Trophoblast cell (in vitro differentiated cells and primary cell): Measurements from ENCODE around the gene PSMA7.

Experiments
- DNase-seq, 2 donors: peaks; one replicate each; pipeline ENCODE4 v3.0.0-alpha.2; 2016
- H2AFZ ChIP-seq: 2 replicates; pipeline ENCODE4 v1.6.1; 2013; ENCODE audit warnings: low read length, moderate library complexity, mild to moderate bottlenecking; ENCODE audit not compliant: insufficient read depth, poor library complexity
- H2AK5ac ChIP-seq: 2 replicates; pipeline ENCODE4 v1.6.1; 2013; ENCODE audit warnings: mild to moderate bottlenecking, low read length
- H2BK120ac ChIP-seq: 2 replicates; pipeline ENCODE4 v1.6.1; 2013; ENCODE audit warnings: low read length, mild to moderate bottlenecking, moderate library complexity; ENCODE audit not compliant: insufficient read depth, poor library complexity
- H2BK12ac ChIP-seq: 2 replicates; pipeline ENCODE4 v1.6.1; 2013; ENCODE audit warnings: mild to moderate bottlenecking, low read length, moderate library complexity
- H2BK5ac ChIP-seq: 2 replicates; pipeline ENCODE4 v1.6.1; 2013; ENCODE audit warnings: low read length, low read depth, moderate library complexity, mild to moderate bottlenecking; ENCODE audit not compliant: poor library complexity
- H3K14ac ChIP-seq: 2 replicates; pipeline ENCODE4 v1.6.1; 2013; ENCODE audit warnings: mild to moderate bottlenecking, low read length
- H3K18ac ChIP-seq: 2 replicates; pipeline ENCODE4 v1.6.1; 2013; ENCODE audit warnings: mild to moderate bottlenecking, low read length
- H3K23ac ChIP-seq: 2 replicates; pipeline ENCODE4 v1.6.1; 2013; ENCODE audit warnings: low read length
- H3K27ac ChIP-seq: 2 replicates; pipeline ENCODE4 v1.5.1; 2013; ENCODE audit warnings: low read depth, mild to moderate bottlenecking, inconsistent platforms, low read length, moderate library complexity
- H3K27me3 ChIP-seq: 2 replicates; pipeline ENCODE4 v1.6.1; 2013; ENCODE audit warnings: inconsistent platforms, mild to moderate bottlenecking, low read length, moderate library complexity; ENCODE audit not compliant: insufficient read depth
- H3K36me3 ChIP-seq, 2 experiments: 1 replicate in 1 of 2; 2 replicates in 1 of 2; pipeline ENCODE4 v1.6.1; 2013; ENCODE audit warnings: low read length in 2 of 2, mild to moderate bottlenecking in 2 of 2, moderate library complexity in 1 of 2; ENCODE audit not compliant: insufficient read depth in 2 of 2, control insufficient read depth in 1 of 2
- H3K4ac ChIP-seq: 2 replicates; pipeline ENCODE4 v1.6.1; 2013; ENCODE audit warnings: low read depth, mild to moderate bottlenecking, low read length, moderate library complexity
- H3K4me1 ChIP-seq, 2 experiments: 1 replicate in 1 of 2; 2 replicates in 1 of 2; pipeline ENCODE4 v1.6.1; 2013; ENCODE audit warnings: low read length in 2 of 2, mild to moderate bottlenecking in 2 of 2, moderate library complexity in 1 of 2; ENCODE audit not compliant: insufficient read depth in 2 of 2, control insufficient read depth in 1 of 2
- H3K4me2 ChIP-seq: 2 replicates; pipeline ENCODE4 v1.6.1; 2013; ENCODE audit warnings: inconsistent platforms, mild to moderate bottlenecking, low read length, moderate library complexity
- H3K4me3 ChIP-seq: 2 replicates; pipeline ENCODE4 v1.5.1; 2013; ENCODE audit warnings: mild to moderate bottlenecking, low read depth, low read length, inconsistent platforms
- H3K79me1 ChIP-seq: one replicate; pipeline ENCODE4 v1.6.1; 2013; ENCODE audit warnings: low read length
- H3K79me2 ChIP-seq: 2 replicates; pipeline ENCODE4 v1.6.1; 2013; ENCODE audit warnings: low read length, mild to moderate bottlenecking; ENCODE audit not compliant: control insufficient read depth, insufficient read depth, poor library complexity
- H3K9ac ChIP-seq: 2 replicates; pipeline ENCODE4 v1.6.1; 2013; ENCODE audit warnings: mild to moderate bottlenecking, low read length
- H3K9me3 ChIP-seq: 2 replicates; pipeline ENCODE4 v1.6.1; 2013; ENCODE audit warnings: low read depth, mild to moderate bottlenecking, control low read depth, inconsistent platforms, low read length; ENCODE audit not compliant: insufficient read depth
- H4K12ac ChIP-seq: 2 replicates; pipeline ENCODE4 v1.6.1; 2013; ENCODE audit warnings: low read depth, mild to moderate bottlenecking, low read length, moderate library complexity
- H4K8ac ChIP-seq: 2 replicates; pipeline ENCODE4 v1.6.1; 2013; ENCODE audit warnings: low read depth, mild to moderate bottlenecking, low read length, moderate library complexity
- H4K91ac ChIP-seq: one replicate; pipeline ENCODE4 v1.6.1; 2013; ENCODE audit warnings: low read depth, mild to moderate bottlenecking, low read length, moderate library complexity
- WGBS: extraction: QIAGEN DNeasy Blood & Tissue Kit; methylation state at CpG from one replicate; pipeline ENCODE4 v1.1.7; 2013; ENCODE audit warnings: missing lambda C conversion rate; ENCODE audit not compliant: insufficient read length, insufficient coverage; ENCODE audit errors: extremely low coverage; 5-methylcytosine and 5-hydroxymethylcytosine counted together

The PSMA7 gene

GRCh38 chr20:62139636-62140035 lies 3.6 kb downstream of the PSMA7 start:
- WGBS, result no CpG with 5 or more reads among the region's 13 CpGs

DNA sequence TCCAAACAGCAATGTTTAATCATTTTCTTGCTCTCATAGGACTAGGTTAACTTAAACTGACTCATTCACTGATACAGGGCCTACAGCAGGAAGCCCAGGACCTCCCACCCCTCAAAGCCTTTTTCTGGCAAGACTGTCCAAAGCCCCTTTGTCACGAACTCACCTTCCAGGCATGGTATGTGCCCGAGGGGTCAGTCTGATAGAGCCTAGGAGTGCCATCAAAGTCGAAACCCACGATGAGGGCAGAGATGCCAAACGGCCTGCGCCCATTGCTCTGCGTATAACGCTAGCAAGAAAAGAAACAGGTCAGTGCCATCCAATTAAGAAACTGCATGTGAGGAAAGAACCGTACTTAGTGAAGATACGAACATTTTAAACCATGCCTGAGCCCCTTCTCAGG lies 4.3 kb downstream of the PSMA7 start:
- no peak overlapping the region for H2AK5ac ChIP-seq
- H2BK5ac ChIP-seq, result no peak overlapping the region
- H3K23ac ChIP-seq, result no peak overlapping the region
- no peak overlapping the region for H3K18ac ChIP-seq
- H3K4ac ChIP-seq, result no peak overlapping the region
- H4K8ac ChIP-seq, result no peak overlapping the region
- WGBS, result no CpG with 5 or more reads among the region's 10 CpGs
- H3K79me2 ChIP-seq, result peaks cover 24% of the 10 kb centered on the region
- no peak overlapping the region for H2BK120ac ChIP-seq
- H3K27me3 ChIP-seq, result no peaks in the 10 kb centered on the region
- no peak overlapping the region for H3K4me2 ChIP-seq
- peaks cover 2% of the 10 kb centered on the region for H3K9me3 ChIP-seq
- DNase-seq, result no peak
- H3K27ac ChIP-seq, result no peak overlapping the region
- H3K4me1 ChIP-seq, result peaks cover 6 to 12% of the 10 kb centered on the region in 2 experiments
- H3K79me1 ChIP-seq, result peaks cover 7% of the 10 kb centered on the region
- H4K91ac ChIP-seq, result no peak overlapping the region
- no peak overlapping the region for H3K9ac ChIP-seq
- H2BK12ac ChIP-seq, result no peak overlapping the region
- H3K4me3 ChIP-seq, result no peak overlapping the region
- H3K14ac ChIP-seq, result no peak overlapping the region
- no peak overlapping the region for H2AFZ ChIP-seq
- no peak overlapping the region for H4K12ac ChIP-seq
- peaks cover 50 to 67% of the 10 kb centered on the region in 2 experiments for H3K36me3 ChIP-seq

More at GRCh38 chr20:62139636-62140035, 3.6 kb downstream of the PSMA7 start:
- no peak overlapping the region for H2AFZ ChIP-seq
- no peak overlapping the region for H3K4me2 ChIP-seq
- no peak overlapping the region for H3K14ac ChIP-seq
- peak overlapping the region; percentile 6 for H3K4ac ChIP-seq
- peaks cover 6 to 12% of the 10 kb centered on the region in 2 experiments for H3K4me1 ChIP-seq
- H3K27me3 ChIP-seq, result no peaks in the 10 kb centered on the region
- H2AK5ac ChIP-seq, result no peak overlapping the region
- no peak overlapping the region for H4K91ac ChIP-seq
- H2BK120ac ChIP-seq, result no peak overlapping the region
- no peak overlapping the region for H3K23ac ChIP-seq
- H4K8ac ChIP-seq, result no peak overlapping the region
- peaks cover 2% of the 10 kb centered on the region for H3K9me3 ChIP-seq
- H2BK5ac ChIP-seq, result no peak overlapping the region
- DNase-seq, result no peak
- no peak overlapping the region for H3K4me3 ChIP-seq
- H3K27ac ChIP-seq, result no peak overlapping the region
- H2BK12ac ChIP-seq, result no peak overlapping the region
- peaks cover 7% of the 10 kb centered on the region for H3K79me1 ChIP-seq
- H3K18ac ChIP-seq, result no peak overlapping the region
- H3K36me3 ChIP-seq, result peaks cover 46 to 62% of the 10 kb centered on the region in 2 experiments
- H4K12ac ChIP-seq, result no peak overlapping the region
- peaks cover 31% of the 10 kb centered on the region for H3K79me2 ChIP-seq
- no peak overlapping the region for H3K9ac ChIP-seq

- Histone ChIP-seq H3K14ac (no peak overlapping the region), H3K9me3 (peaks cover 2% of the 10 kb centered on the region), H3K18ac (no peak overlapping the region), H3K79me1 (peaks cover 5% of the 10 kb centered on the region), H2AK5ac (no peak overlapping the region), H3K9ac (no peak overlapping the region), H4K8ac (no peak overlapping the region), H3K36me3 (peaks cover 57 to 74% of the 10 kb centered on the region in 2 experiments), H2BK12ac (no peak overlapping the region), H4K12ac (no peak overlapping the region), H3K4me1 (peaks cover 6 to 12% of the 10 kb centered on the region in 2 experiments), H3K4ac (no peak overlapping the region), H3K23ac (no peak overlapping the region), H3K27ac (no peak overlapping the region), H2BK120ac (no peak overlapping the region), H3K27me3 (no peaks in the 10 kb centered on the region), H2BK5ac (no peak overlapping the region), H2AFZ (no peak overlapping the region), H3K79me2 (peaks cover 24% of the 10 kb centered on the region), H4K91ac (no peak overlapping the region), H3K4me3 (peak overlapping the region; percentile 26), H3K4me2 (no peak overlapping the region)
- WGBS, result 100% methylated on average over 2 of the region's 11 CpGs
- no peak for DNase-seq
Measured at GRCh38 chr20:62138204-62138543, 5.0 kb downstream of the PSMA7 start.

GRCh38 chr20:62137478-62138203 lies 5.6 kb downstream of the PSMA7 start:
- peaks cover 62 to 80% of the 10 kb centered on the region in 2 experiments for H3K36me3 ChIP-seq
- no peak overlapping the region for H2BK5ac ChIP-seq
- no peak overlapping the region for H4K8ac ChIP-seq
- H2AK5ac ChIP-seq, result no peak overlapping the region
- no peak overlapping the region for H2BK12ac ChIP-seq
- no peak overlapping the region for H4K91ac ChIP-seq
- H3K79me1 ChIP-seq, result no peaks in the 10 kb centered on the region
- DNase-seq, result no peak
- H3K4me3 ChIP-seq, result no peak overlapping the region
- WGBS, result no CpG with 5 or more reads among the region's 8 CpGs
- no peak overlapping the region for H3K9ac ChIP-seq
- peaks cover 2% of the 10 kb centered on the region for H3K9me3 ChIP-seq
- H2AFZ ChIP-seq, result no peak overlapping the region
- no peak overlapping the region for H2BK120ac ChIP-seq
- no peaks in the 10 kb centered on the region for H3K27me3 ChIP-seq
- no peak overlapping the region for H3K18ac ChIP-seq
- H3K79me2 ChIP-seq, result peaks cover 19% of the 10 kb centered on the region
- no peak overlapping the region for H3K4ac ChIP-seq
- H3K23ac ChIP-seq, result no peak overlapping the region
- H3K14ac ChIP-seq, result no peak overlapping the region
- H3K4me2 ChIP-seq, result no peak overlapping the region
- H4K12ac ChIP-seq, result no peak overlapping the region
- H3K27ac ChIP-seq, result no peak overlapping the region
- H3K4me1 ChIP-seq, result peaks cover 6 to 12% of the 10 kb centered on the region in 2 experiments
